SHP77 (cell line): ENCODE results near the gene BIN1.
"Not testable (repeated sequence)": the region's sequence is repeated elsewhere in the genome, so short reads cannot be mapped to it uniquely, and the experiment has no call there.

Source experiments
- DNase-seq, 2 experiments: peaks; one replicate each; lab custom pipeline; 2025; lab: John Stamatoyannopoulos, UW

Gene BIN1

DNA sequence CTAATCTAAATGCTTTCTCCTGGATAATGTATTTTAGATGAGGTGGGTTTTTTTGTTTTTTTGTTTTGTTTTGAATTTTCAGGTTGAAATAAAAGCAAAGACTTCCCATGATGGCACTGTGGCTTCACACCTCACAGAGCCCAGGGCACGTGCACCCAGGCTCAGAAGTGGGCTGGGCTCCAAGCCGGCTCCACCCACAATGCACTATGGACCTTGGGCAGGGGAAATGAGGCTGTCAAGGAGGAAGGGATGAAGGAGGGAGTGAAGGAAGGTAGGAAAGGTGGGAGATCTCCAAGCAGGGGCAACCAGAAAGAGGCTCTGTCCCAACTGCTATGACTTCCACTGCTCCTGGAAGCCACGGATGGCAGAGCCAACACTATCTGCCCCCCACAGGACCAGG lies 60.4 kb downstream of the BIN1 start:
- no peak for DNase-seq

DNA sequence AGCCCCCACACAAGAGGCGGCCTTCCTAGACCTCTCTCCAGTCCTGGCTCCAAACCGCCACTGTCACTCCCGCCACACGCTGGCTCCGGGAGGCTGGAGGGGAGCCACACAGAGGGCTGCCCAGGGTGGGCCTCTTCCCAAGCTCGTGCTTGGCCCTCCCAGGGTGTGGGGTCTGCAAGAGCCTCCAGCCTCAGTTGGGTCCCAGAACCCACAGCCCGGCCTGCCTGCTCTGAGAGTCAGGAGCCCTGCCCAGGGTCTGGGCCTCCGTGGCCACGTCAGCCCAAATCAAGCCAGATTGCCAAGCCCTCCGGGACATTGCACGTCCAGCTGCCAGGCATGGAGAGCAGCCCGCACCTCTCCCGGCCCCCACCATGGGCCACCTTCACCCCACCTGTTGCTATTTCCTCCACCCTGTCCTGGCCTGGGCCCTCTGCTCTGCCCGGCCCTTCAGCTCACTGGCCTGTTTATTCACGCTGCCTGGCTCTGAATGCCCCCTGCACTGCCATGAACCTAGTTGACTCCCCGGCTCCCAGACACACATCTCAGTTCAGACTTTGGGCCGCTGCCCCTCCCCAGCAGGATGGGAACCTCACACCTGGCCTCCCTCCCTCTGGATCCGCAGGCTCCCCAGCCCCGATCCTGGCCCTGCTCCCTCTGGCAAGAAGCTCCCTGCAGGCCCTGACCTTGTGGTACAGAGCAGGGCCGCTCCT lies 61.0 kb downstream of the BIN1 start:
- no peak for DNase-seq

DNA sequence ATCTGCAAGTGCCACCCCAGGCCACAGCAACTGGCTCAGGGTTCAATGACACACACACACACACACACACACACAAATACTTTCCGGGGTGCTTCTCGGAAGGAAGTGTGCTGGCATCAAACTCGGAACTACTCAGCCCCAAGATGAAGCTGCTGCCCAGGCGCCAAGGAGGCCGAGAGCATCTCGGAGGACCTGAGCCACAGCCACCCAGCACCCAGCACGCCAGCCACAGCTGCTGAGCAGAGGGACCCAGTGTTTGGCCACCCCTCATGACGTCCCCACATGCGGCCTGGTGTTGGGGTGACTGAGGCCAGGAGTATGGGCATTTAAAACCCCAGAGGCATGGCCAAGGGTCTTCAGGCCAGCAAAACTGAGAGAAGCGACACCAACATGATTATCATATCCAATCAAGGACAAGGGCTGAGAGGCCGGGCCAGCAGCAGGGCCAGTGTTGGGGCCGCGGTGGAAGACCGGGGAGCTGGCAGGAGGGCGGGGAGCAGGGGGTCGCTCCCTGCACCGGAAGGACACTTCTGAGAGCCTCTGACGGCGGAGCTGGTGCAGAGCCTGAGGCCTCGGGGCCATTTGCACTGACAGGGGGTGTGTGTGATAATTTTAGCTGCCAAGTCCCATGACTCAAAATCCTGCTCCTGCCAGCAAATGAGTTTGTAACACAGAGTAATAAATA lies 61.8 kb downstream of the BIN1 start:
- no peak for DNase-seq

DNA sequence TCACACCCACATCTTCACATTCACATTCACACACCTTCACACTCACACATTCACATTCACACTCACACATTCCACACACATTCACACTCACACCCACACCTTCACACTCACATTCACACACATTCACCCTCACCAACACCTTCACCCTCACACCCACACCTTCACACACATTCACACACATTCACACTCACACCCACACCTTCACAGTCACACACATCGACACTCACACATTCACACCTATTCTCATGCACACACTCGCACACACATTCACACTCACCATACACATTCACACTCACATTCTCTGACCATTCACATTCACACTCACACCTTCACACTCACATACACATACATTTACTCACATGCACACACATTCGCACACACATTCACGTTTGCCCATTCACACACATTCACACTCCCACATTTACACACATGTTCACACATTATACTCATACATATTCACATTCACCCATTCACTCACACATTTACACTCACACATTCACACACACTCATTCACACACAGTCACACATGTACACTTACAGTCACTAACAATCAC lies 62.7 kb downstream of the BIN1 start:
- no peak for DNase-seq

DNA sequence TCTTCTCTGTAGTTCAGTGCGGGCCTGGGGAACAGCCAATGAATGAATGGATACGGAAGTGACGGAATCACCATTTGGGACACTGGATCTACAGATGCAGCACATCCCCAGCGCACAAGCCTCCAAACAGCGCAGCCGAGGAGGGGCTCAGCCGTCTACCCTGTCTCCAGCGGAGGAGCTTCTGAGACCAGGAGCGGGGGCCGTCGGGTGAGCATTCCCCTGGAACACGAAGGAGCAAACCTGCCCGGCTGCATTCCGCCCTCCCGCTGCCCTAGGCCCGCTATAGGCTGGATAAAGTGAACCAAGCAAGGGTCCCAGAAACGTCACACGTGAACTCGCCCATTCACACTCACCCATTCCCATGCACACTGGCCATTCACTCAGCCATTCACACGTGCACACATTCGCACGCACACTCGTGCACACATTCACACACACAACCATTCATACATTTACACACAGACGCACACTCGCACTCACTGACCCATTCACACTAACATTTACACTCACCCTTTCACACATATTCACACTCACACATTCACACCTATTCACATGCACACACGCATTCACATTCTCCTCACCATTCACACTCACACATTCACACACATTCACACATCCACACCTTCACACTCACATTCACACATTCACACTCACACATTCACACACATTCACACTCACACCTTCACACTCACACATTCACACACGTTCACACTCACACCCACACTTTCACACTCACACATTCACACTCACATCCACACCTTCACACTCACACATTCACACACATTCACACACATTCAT lies 63.4 kb downstream of the BIN1 start:
- no peak for DNase-seq

DNA sequence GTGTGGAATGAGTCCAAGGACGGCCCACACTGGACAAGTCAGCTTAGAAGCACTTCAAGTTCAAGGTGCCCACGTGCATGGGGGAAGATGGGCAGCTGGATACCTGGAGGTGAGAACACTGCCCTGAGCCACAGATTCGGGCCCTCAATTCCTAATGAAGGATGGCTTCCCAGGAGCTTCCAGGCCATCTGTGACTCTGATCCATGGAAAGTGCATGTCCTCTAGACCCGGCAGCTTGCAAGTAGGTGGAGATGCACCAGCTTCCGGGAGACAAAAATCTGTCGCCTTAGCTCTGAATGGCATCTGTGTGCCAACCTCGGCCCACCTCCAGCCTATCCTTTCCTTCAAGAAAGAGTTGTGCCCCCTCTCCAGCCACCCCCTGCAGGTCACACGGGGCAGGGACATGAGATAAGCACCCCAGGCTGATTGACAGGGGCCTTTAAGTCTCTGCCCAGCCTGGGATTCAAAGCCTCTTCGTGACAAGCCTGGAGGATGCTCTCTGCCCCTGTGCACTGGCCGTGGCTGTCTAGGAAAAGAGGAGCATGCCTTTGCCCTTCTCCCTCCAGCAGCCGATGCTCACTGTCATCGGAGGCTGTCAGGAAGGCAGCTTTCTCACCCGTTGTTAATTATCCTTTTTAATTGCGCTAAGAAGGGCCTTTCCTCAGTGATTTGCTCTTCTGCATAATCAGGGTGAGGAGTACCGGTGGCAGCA lies 65.5 kb downstream of the BIN1 start:
- no peak for DNase-seq

DNA sequence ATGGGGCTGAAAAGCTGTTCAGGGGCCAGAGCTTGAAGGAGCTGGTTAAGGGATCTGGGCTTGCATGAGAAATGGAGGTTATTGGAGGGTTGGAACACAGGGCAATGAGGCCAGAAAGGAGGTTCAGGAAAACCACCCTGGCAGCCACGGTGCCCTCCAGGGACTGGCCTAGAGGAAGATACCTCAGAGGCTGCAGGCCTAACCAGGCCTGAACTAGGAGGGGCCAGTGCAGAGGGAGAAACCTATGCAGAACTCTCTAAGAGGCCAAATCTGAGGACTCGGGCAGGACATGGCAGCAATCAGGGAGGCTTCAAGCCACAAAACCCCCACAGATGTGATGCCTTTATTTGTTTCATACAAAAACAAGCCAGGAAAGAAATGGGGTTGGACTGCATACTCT lies 66.8 kb downstream of the BIN1 start:
- DNase-seq: no peak

DNA sequence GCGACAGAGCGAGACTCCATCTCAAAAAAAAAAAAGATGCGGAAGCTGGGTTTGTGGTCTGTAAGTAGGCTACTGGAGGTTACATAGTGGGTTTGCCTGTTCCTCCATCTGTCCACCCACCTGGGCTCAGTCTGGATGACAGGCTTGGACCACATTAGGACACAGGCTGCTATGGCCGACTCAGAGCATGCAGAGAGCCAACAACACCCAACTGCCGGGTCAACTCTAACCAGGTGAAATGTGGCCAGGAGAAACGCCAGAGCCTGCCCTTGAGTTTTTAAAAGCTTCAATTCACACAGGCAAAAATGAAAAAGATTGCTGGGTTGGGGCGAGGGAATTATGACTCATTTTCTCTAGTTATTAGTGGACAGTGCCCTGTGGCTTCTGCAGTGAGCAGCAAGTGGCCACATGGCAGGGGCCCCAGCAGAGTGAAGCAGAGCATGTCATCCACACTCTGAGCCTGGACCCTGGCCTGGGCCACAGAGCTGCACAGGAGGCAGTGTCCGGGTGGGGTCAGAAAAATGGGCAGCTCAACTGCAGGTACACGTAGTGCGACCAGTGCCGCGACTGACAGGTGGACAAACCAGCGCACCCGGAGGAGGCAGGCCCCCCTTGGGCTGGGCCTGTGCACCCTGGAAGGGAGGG lies 67.4 kb downstream of the BIN1 start:
- no peak for DNase-seq

DNA sequence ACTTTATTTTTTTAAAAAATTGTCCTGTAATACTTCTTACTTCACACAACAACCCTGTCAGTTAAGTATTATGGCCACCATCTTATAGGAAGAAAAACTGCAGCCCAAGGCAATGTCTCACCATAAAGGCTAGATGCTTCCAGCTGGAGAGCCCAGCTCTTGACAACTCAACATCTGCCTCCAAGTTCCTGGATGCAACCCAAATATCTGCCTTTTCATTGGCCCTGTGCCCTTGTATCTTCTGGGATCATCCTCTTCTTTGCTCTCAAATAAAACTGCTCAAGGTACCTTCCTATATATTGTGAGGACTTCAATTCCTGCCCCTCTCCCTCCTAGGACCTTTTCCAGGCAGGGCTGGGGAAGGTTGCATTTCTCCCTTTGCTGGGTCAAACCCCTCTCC lies 69.5 kb downstream of the BIN1 start:
- DNase-seq: no peak

DNA sequence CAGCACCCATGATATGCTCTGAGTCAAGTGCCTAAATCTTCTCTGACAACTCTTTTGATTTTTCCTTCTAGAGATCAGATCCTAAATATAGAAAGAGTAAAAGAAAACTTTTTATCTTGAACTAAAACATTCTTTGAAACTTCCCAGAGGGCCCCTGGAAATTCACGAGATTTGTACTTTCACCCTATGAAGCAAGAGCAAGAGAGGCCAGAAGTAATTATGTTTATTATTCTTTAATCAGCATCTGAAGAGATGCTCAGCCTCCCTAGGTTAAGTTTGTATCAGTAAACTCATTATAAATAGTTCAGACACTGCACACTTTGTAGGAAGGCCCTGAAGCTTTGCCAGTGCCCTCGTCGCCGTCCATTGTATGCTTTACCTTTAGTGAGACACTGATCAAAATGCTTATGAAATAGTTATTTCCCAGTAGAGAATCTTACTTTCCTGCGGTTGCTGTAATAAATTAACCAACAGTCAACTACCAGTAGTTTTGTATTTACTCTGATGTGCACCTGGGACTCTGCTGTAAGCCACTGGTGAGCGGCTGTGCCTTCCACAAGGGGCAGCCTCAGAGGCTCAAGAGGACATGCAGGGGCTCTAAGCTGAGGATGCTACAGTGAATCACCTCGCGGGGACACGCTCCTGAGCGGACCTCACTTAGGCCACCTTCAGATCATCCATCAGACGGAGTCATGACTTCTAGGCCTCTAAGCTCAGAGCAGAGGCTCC lies 71.9 kb downstream of the BIN1 start:
- no peak for DNase-seq

DNA sequence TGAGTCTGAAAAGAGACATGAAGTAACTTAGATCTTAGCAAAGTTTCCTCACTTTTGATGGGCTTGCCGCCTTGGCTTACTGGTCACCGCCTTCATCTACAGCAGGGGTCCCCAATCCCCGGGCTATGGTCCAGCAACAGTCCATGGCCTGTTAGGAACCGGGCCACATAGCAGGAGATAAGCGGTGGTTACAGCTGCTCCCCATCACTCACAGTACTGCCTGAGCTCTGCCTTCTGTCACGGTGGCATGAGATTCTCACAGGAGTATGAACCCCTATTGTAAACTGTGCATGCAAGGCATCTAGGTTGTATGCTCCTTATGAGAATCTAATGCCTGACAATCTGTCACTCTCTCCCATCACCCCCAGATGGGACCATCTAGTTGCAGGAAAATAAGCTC lies 72.9 kb downstream of the BIN1 start:
- DNase-seq: no peak

DNA sequence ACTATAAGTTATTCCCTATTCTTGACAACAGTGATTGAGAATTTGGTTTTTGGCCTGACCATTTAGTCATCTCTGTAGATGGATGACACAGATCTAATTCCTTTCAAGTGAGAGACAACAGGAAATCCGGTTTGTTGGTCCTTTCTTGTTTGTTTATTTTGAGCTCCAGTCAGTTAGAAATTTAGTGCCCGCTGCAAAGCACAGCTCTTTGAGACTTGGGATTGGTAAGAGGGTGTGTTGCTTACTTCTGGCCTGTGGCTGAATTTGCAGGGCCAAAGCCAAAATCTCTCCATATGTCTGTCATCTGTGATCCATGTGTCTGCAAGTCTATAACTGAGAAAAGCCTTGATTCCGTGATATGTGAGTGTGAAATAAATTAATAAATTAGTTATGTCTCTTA lies 74.3 kb downstream of the BIN1 start:
- DNase-seq: no peak

DNA sequence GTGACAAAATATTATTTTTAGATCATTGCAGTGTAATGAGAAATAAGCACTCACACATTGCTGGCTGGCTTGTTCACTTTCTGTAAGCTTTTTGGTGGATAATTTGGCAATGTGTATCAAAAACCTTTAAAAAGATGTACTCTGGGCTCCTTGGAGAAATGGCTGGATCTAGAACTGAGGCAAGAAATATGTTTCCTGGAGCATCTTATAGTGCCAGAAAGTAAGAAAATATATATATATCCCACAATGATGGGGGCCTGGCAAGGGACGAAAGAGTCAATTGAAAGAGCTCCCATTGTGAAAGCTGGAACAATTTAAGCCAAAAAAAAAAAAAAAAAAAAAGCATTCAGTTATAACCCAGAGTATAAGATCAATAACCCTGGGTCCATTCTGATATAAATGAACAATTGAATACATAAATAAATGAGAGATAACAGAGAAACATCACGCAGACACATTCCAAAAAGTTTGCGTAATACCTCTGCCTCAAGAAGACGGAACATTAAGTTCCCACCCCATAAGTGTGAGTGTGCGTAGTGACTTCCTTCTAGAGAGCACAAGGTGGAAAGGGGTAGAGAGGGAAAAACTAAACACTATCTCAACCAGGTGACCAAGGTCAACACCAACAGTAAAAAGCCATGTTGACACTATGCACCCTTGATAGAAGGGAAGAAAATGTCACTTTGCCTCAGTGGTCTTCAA lies 77.5 kb downstream of the BIN1 start:
- no peak for DNase-seq

DNA sequence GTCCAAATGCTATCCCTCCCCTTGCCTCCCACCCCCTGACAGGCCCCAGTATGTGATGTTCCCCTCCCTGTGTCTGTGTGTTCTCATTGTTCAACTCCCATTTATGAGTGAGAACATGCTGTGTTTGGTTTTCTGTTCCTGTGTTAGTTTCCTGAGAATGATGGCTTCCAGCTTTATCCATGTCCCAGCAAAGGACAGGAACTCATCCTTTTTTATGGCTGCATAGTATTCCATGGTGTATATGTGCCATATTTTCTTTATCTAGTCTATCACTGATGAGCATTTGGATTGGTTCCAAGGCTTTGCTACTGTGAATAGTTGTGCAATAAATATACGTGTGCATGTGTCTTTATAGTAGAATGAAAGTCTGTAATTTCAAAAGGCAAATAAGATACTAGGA lies 78.2 kb downstream of the BIN1 start:
- DNase-seq: not testable (repeated sequence)

DNA sequence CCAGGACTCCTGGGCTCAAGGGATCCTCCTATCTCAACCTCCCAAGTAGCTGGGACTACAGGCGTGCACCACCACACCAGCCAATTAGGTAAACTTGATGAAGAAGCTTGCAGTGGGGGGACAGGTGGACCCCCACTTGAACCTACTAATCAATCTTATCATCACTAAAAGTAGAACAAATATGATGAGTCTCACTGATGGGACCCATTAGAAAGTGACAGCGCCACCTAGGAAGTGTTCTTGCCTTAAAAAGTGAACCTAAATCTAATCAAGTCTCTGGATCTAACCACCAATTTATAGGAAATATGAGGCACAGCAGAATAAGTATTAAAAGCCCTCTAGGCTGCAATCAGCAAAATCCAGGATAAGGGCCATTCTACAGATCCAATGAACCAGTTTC lies 79.2 kb downstream of the BIN1 start:
- no peak for DNase-seq

DNA sequence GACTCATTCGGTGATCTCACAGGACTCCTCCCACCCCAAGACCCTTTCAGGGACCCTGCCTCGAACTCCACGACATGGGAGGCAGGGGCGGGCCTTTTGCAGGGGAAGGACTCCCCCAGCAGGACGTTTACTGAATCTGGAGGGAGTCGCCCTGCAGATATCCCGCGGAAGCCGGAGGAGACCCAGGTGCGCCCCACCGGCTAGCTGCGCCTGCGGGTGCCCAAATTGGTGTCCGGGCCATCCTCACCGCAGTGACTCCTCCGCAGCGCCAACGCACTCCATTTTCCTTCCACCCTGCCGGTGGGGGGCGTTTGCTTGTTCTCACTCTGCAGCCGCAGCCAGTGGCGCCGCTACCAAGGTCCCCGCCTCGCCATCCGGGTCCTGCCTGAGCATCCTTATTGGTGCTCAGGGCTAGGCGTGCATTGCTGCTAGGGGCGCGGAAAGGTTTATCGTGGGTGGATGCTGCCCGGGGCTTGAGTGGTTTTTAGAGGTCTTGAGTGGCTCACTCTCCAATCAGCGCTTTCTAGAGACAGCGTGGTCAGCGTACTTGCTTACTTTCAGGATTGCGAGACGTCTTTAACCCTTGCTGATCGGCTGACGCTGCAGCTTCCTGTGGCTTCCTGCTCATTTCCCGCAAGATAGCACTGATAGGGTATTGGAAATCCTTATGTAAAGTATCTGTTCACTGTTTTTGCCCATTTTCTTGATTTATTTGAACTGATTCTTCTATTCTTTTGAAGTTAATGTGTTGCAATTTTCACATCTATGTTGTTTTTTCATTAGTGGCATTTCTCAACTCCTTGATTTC lies 81.4 kb downstream of the BIN1 start:
- peak; percentile 83 to 87 for DNase-seq

DNA sequence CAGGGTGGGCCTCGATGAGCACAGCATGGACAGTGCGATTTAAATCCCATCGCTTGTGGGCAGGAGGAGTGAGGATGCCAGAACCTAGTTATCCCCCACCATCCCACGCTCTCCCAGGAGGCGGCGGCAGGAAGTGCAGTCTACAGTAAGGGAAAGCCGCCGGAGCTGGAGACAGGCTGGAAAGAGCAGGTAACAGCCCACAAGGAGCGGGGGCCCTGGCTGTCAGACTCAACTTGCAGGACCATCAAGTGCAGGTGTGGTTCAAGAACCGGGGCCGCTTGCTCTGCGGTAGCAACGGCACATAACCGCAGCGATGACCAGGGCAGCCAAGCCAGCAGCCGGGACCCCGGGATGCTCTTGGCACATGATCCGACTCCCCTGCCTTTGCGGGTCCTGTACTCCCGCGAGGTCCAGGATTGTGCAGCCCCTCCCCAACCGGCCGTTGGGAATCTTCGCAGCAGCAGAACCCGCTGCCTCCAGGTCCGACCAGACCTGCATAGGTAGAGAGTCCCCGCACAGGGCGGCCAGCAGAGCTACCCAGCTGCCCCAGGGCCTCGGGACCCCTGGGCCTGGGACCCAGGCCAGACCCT lies 82.1 kb downstream of the BIN1 start:
- peak; percentile 77 to 78 for DNase-seq

DNA sequence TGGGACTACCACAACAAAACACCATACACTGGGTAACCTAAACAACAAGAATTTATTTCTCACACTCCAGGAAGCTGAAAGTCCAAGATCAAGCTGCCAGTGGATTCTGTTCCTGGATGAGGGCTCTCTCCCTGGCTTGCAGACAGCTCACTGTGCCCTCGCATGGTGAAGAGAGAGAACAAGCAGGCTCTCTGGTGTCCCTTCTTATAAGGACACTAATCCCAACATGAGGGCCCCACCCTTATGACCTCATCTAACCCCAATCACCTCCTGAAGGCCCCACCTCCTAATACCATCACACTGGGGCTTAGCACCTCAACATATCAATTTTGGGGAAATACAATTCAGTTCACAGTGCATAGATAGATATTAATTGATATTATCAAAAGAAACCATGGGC lies 83.5 kb downstream of the BIN1 start:
- no peak for DNase-seq

DNA sequence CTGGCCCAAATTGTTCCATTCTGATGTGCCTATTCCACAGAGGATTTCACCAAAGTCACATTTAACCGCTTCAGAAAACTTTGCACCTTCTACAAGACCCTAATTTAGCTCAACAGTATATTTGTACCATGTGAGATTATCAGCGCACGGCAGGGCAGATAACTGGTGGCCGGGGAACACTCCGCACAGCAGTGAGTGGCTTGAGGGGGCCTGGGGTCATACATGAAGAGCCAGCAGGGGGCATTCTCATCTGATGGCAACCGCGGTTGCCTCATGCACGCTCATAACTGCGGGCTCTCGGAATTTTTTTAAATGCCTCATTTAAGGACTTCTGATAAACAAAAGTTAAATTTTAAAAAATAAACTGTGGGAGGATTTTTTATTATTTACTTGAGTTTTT lies 84.1 kb downstream of the BIN1 start:
- no peak for DNase-seq
